Measurements from ENCODE around the gene ENTHD1.

GRCh38 chr22:39914584-39914983 lies 21.0 kb upstream of the ENTHD1 start:
- TF ChIP-seq RAD21 (IDR thresholded peaks at IDR 0.05; ENCODE audit: low read depth), result no peak
- no peak for TF ChIP-seq FOXM1 (IDR thresholded peaks at IDR 0.05; ENCODE audit: borderline replicate concordance, low read depth)
- TF ChIP-seq ZBTB7A (IDR thresholded peaks at IDR 0.05; ENCODE audit: low read depth), result no peak
- TF ChIP-seq CREB1 (IDR thresholded peaks at IDR 0.05; ENCODE audit: low read depth), result no peak
- TF ChIP-seq, protein P1, sequence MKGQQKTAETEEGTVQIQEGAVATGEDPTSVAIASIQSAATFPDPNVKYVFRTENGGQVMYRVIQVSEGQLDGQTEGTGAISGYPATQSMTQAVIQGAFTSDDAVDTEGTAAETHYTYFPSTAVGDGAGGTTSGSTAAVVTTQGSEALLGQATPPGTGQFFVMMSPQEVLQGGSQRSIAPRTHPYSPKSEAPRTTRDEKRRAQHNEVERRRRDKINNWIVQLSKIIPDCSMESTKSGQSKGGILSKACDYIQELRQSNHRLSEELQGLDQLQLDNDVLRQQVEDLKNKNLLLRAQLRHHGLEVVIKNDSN (IDR thresholded peaks at IDR 0.05), result no peak
- no peak for TF ChIP-seq CEBPB (IDR thresholded peaks at IDR 0.05)
